D341Med (cell line): Measurements from ENCODE around the gene LONRF3.

Source experiments
- DNase-seq: peaks from one replicate; pipeline ENCODE4 v3.0.0; 2012; ENCODE audit warnings: low spot score

The LONRF3 gene

DNA sequence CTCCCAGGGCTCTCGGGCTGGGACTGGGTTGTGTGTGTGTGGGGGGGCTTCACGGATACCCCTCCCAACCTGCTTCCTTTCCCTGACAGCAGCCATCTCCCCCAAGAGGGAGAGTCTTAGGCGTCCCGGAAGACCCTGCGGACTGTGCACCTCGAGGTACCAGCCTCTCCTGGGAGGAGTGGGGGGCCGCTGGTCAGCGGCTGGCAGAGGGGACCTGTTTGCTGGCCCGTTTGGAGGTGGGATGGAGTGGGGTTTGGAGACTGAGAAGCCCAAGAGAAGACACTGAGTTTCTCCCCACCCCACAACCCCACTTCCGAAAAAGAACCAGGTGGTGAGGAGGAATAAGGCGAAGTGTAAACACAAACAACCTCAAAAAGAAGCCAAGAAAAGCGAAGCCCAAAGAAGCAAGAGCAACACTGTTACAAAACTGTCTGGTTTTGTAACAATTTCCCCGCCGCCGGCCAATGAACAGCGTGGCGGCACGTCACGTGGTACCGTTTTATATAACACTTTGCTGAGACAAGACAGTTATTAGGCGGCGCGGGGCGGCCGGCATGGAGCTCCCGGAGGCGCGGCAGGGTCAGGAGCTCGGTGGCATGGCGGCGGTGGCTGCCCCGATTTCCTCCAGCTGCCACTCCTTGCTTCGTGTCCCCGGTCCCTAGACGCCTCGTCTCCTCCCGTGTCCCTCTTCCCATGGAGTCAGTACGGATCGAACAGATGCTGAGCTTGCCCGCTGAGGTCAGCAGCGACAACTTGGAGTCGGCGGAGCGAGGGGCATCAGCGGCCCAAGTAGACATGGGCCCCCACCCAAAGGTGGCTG lies at the start of gene LONRF3:
TSS of gene LONRF3 (plus strand) at position 531 of the 820 bp plus-strand sequence. CDS start at position 694, 163 bp downstream.
- DNase-seq: peak; percentile 52

- DNase-seq: no peak
Observed at GRCh38 chrX:118928151-118928550, 46.3 kb upstream of the LONRF3 start.

- DNase-seq: no peak
Observed at GRCh38 chrX:118935352-118935751, 39.1 kb upstream of the LONRF3 start.

DNA sequence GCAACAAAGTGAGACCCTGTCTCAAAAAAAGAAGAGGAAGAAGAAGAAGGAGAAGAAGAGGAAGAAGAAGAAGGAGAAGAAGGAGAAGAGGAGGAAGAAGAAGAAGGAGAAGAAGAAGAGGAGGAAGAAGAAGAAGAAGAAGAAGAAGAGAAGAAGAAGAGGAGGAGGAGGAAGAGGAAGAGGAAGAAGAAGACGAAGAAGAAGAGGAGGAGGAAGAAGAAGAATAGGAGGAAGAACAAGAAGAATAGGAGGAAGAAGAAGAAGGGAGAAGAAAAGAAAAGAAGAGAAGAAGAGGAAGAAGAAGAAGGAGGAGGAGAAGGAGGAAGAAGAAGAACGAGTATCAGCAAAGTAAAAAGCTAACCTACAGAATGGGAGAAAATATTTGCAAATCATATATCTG lies 33.3 kb upstream of the LONRF3 start:
- DNase-seq: no peak

GRCh38 chrX:118943102-118943501 lies 31.3 kb upstream of the LONRF3 start:
- no peak for DNase-seq

DNA sequence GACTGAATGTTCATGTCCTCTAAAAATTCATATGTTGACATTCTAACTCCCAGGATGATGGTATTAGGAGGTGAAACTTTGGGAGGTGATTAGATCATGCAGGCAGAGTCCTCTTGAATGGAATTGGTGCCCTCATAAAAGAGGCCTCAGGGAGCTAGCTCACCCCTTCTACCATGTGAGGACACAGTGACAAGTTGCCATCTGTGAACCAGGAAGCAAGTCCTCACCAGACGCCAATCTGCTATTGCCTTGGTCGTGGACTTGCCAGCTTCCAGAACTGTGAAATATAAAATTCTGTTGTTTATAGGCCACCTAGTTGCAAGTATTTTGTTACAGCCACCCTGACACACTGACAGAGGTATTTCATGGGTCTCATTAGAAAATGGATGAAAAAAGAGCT lies 28.5 kb upstream of the LONRF3 start:
- DNase-seq: no peak

GRCh38 chrX:118948270-118948669 lies 26.1 kb upstream of the LONRF3 start:
- no peak for DNase-seq

DNA sequence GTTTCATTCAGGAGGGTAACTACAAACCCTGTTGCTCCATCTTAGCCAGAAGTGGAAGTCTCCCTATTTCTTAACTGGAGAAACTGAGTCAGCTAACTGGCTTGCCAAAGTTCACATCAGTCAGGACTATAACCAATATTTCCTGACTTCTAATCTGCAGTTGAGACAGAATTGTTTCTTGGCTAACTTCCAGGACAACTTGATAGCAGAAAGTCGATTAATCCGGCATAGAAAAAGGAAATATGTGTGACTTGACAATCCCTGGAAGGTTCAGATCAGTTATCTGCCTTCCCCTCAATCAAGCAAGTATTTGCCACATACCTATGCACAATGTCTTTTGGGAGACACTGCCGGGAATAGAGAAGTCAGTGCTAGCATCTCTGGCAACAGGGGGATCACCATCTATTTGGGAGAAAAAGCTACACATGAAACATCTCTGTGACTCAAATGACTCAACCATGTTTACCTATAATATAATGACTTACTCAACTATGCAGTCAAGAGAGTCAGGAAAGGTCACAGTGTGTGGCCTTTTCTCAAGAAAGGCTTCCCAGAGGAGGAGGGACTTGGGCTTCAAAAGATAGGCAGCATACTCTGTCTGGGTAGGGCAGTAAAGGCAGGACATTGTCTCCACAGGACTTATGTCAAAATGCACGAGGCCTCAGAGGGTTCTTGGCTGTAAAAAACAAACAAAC lies 12.4 kb upstream of the LONRF3 start:
- no peak for DNase-seq

DNA sequence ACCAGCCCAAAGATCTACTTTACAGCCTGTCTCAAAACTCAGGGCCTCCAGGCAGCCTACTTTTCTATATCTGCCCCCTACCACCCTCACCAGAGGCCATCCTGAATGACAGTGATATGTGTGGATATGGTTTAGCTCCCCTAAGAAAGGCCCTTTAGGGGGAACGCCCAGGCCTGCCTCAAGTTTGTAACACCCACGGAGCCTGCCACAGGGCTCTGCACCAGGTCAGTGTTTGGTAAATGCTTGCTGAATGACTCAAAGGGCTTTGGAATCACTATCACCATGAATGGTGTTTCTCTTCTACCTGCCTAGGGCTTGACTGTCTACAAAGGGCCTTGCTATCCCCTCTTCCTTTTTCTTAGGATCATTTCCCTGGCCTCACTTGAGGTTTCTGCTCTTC lies 11.3 kb upstream of the LONRF3 start:
- no peak for DNase-seq

GRCh38 chrX:118964252-118964651 lies 10.2 kb upstream of the LONRF3 start:
- no peak for DNase-seq

DNA sequence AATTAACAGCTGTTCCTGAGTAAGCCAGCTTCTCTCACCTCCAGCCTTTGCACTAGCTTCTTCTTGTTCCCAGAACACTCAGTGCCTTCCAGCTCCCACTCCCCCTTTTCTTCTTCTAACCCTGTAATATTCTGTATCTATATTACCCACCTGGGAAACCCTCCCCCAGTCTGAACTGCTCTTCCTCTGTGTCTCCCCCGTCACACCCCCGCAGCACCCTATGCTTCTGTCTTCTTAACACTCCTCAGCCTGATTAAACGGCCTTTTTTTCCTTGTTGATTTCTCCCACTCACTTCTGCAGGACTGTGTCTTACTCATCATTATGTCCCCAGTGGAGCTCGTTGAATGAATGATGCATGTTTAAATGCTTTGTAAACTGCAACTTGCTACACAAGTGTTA lies 9.0 kb upstream of the LONRF3 start:
- no peak for DNase-seq

DNA sequence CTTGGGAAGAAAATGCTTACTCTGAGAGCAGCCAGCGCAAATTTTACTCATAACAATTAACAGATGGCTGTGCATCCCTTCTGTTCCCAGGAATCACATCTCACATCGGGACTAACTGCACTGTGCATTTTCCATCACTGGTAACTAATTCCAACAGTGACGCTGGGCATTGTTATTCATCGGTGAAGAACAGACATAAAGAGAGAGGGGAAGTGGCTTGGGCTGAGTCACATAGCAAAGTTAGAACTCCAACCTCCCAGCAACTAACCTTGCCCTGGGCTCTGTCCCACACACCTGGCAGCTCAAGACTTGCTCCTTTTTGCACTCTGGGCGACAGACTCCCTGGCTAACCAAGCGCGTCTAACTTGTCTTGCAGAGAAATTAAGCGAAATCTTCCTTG lies 6.4 kb upstream of the LONRF3 start:
- no peak for DNase-seq

GRCh38 chrX:118971552-118971951 lies 2.9 kb upstream of the LONRF3 start:
- DNase-seq: no peak

- no peak for DNase-seq
Observed at GRCh38 chrX:118973389-118974087, 880 bp upstream of the LONRF3 start.

- peak; percentile 68 for DNase-seq
Observed at GRCh38 chrX:118974908-118975671, 672 bp downstream of the LONRF3 start.

GRCh38 chrX:118975831-118976598 lies 1.6 kb downstream of the LONRF3 start:
- peak; percentile 41 for DNase-seq

DNA sequence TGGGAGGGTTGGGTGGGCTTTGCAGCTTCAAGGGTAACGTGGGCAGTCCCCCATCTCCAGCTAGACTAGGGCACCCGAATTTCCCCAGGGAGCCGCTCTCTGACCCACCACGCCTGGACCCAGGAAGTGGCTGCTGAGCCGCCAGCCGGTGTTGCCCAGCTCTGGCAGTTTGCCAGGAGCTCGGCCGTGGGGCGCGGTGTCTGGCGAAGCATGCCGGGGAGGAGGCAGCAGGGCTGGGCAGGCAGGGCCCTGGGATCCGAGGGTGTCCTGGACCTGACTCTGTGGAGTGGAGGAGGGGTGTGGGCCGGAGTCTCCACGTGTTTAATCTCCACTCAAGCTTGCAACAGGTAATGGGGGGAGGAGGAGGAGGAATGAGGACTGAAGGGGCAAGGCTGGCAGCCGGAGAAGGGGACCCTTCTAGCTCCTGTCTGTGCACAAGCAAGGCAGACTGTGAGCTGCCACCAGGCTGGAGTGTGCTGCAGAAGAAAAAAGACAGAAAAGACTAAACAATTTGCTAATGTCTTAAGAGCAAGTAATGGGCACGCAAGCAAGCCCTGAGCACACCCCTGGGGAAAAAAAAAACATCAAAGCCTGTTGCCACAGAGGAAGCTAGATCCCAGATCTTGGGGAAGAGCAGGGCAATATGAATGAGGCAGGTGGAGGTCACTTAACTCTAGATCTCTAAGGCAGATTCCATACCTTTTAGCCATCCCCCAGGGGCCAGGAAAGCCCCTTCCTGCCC lies 2.4 kb downstream of the LONRF3 start:
- DNase-seq: peak; percentile 45

- DNase-seq: no peak
Observed at GRCh38 chrX:118977424-118977823, 3.0 kb downstream of the LONRF3 start.

- DNase-seq: no peak
Observed at GRCh38 chrX:118978451-118978850, 4.0 kb downstream of the LONRF3 start.

DNA sequence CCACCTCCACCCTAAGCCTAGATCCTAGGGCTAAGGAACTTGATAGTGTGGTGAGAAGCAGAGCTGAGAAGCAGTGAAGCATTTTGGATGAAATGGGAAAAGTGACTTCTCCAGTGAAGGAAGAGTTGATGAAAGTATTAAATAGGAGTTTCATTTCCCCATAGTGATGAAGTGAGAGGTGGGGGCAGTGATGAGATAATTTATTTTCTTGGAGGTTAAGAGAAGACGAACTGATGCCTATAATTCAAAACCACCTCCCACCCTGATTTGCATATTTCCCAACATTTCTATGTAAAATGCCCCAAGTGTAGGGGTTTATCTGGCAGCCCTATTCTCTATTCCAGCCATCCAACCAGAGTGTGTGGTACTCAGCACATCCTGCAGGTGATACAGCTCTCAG lies 6.3 kb downstream of the LONRF3 start:
- DNase-seq: no peak

- no peak for DNase-seq
Observed at GRCh38 chrX:118983513-118983912, 9.1 kb downstream of the LONRF3 start.
